Sigmoid colon (tissue), 7 donors: ENCODE results near the gene BGLAP. TPM values are rescaled to one million over a fixed set of nuclear protein-coding genes. Genes with fewer than 3 reads are reported as not detected.

ENCODE experiments used
- DNase-seq: peaks from one replicate; pipeline ENCODE4 v3.0.0-alpha.2; 2019
- H3K27ac ChIP-seq, 4 donors: fragments of 200-600 bp; sonication (generic); one replicate each; pipeline ENCODE4 v1.5.1; 2016 to 2019; ENCODE audit warnings: mild to moderate bottlenecking in 1 of 4
- H3K27me3 ChIP-seq, 3 donors: fragments of 200-600 bp; sonication (generic); one replicate each; pipeline ENCODE4 v1.5.1; 2019; ENCODE audit warnings: mild to moderate bottlenecking in 1 of 3
- H3K36me3 ChIP-seq, 4 donors: fragments of 200-600 bp; sonication (generic); one replicate each; pipeline ENCODE4 v1.5.1; 2016 to 2019
- H3K4me1 ChIP-seq, 4 donors: fragments of 200-600 bp; sonication (generic); one replicate each; pipeline ENCODE4 v1.5.1; 2017 to 2019
- H3K4me3 ChIP-seq, 4 donors: fragments of 200-600 bp; sonication (generic); one replicate each; pipeline ENCODE4 v1.5.1; 2017 to 2019; ENCODE audit warnings: mild to moderate bottlenecking in 2 of 4, moderate library complexity in 1 of 4
- H3K9me3 ChIP-seq, 4 donors: fragments of 200-600 bp in 3 of 4; sonication (generic) in 3 of 4; one replicate each; pipeline versions ENCODE4 v1.5.1 to v1.6.1; 2013 to 2019
- EP300 ChIP-seq, 4 donors: sonication (generic); formaldehyde crosslinking; IDR thresholded peaks; one replicate each; pipeline ENCODE4 v1.6.1; 2017; ENCODE audit warnings: antibody characterized with exemption in 4 of 4
- POLR2A ChIP-seq, 2 donors: fragments of 450-650 bp; IDR thresholded peaks; one replicate each; pipeline ENCODE4 v1.6.1; 2016; ENCODE audit warnings: antibody characterized with exemption in 2 of 2, mild to moderate bottlenecking in 2 of 2, moderate library complexity in 2 of 2
- POLR2AphosphoS5 ChIP-seq, 4 donors: sonication (generic); formaldehyde crosslinking; IDR thresholded peaks; one replicate each; pipeline ENCODE4 v1.6.1; 2017; ENCODE audit warnings: antibody characterized with exemption in 4 of 4
- WGBS, 2 donors: extraction: QIAGEN DNeasy Blood & Tissue Kit; methylation state at CpG; one replicate each; pipeline ENCODE4 v1.1.7; 2013; 5-methylcytosine and 5-hydroxymethylcytosine counted together
- intact Hi-C: fragments of 100-400 bp; cut with DNase I; formaldehyde crosslinking; loops from one replicate; pipeline ENCODE4 v1.15.1; 2023
- polyA plus RNA-seq, 3 donors: library from polyadenylated mRNA; stranded (reverse); fragments of 200-250 nt; gene quantifications; one replicate each; pipeline ENCODE4 v1.2.3, GENCODE V29; 2013
- total RNA-seq, 4 donors: library from RNA; depleted of rRNA; stranded (reverse); fragments of >200 nt; gene quantifications; one replicate each; pipeline ENCODE4 v1.1.0, GENCODE V29; 2016
- TF ChIP-seq, protein P1 (sequence below), 4 experiments: fragments of 450-650 bp in 3 of 4; fragments of 200-600 bp in 1 of 4; IDR thresholded peaks; one replicate each; pipeline ENCODE4 v1.5.1; 2016 to 2019; ENCODE audit warnings: antibody characterized with exemption in 4 of 4, mild to moderate bottlenecking in 3 of 4, moderate library complexity in 2 of 4
- donor health status: healthy with polysubstance abuse.
- donor health status: Bipolar disorder and iron deficiency.
- donor health status: healthy.

BGLAP gene
- total and polyA plus RNA-seq, 7 donors, result 1.0 to 15.9 (median 4.3) TPM; not detected in 2

DNA sequence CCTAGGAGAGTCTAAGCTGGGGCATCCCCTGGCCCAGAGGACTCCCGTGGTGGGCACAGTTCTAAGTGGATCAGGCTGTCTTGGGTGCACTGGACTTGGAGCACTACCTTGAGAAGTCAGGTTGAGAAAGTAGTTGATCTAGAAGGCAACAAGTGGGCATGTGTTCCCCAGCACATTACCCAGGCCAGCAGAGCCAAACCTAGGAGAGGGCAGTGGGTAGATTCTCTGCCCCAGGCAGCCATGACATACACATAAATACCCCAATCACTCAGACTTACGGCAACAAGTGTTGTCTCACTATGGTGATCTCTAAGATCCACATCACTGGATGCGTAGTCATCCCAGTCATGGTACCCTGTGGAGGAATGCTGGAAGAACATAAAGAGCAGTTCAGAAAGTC, 30.7 kb upstream of the BGLAP start:
- Histone ChIP-seq H3K27ac (no peak overlapping the region), H3K4me1 (peaks cover 0 to 22% (median 18%) of the 10 kb centered on the region in 4 donors), H3K9me3 (no peaks in the 10 kb centered on the region), H3K27me3 (no peaks in the 10 kb centered on the region), H3K36me3 (peaks cover 0 to 37% (median 18%) of the 10 kb centered on the region in 4 donors), H3K4me3 (no peak overlapping the region)
- TF ChIP-seq EP300 (IDR thresholded peaks at IDR 0.05), result no peak
- no peak for TF ChIP-seq POLR2A (IDR thresholded peaks at IDR 0.05)
- intact Hi-C loops, result loop anchor here (5.0 kb wide), 1 partner anchor 49 kb away; no protein-coding TSS in a partner anchor
- DNase-seq, result no peak
- 94 to 97% methylated on average over 3 of the region's 3 CpGs for WGBS, 2 donors

GRCh38 chr1:156212130-156212529, 29.9 kb upstream of the BGLAP start:
- H3K27ac ChIP-seq, result peak overlapping the region; percentile 85 to 95 (median 94)
- peaks cover 0 to 22% (median 18%) of the 10 kb centered on the region in 4 donors for H3K4me1 ChIP-seq
- no peaks in the 10 kb centered on the region for H3K27me3 ChIP-seq
- H3K9me3 ChIP-seq, result no peaks in the 10 kb centered on the region
- no peak for DNase-seq
- TF ChIP-seq POLR2A (IDR thresholded peaks at IDR 0.05), result no peak
- TF ChIP-seq, protein P1, sequence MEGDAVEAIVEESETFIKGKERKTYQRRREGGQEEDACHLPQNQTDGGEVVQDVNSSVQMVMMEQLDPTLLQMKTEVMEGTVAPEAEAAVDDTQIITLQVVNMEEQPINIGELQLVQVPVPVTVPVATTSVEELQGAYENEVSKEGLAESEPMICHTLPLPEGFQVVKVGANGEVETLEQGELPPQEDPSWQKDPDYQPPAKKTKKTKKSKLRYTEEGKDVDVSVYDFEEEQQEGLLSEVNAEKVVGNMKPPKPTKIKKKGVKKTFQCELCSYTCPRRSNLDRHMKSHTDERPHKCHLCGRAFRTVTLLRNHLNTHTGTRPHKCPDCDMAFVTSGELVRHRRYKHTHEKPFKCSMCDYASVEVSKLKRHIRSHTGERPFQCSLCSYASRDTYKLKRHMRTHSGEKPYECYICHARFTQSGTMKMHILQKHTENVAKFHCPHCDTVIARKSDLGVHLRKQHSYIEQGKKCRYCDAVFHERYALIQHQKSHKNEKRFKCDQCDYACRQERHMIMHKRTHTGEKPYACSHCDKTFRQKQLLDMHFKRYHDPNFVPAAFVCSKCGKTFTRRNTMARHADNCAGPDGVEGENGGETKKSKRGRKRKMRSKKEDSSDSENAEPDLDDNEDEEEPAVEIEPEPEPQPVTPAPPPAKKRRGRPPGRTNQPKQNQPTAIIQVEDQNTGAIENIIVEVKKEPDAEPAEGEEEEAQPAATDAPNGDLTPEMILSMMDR (IDR thresholded peaks at IDR 0.05), result no peak
- no peak for TF ChIP-seq POLR2AphosphoS5 (IDR thresholded peaks at IDR 0.05)
- TF ChIP-seq EP300 (IDR thresholded peaks at IDR 0.05), result no peak
- H3K4me3 ChIP-seq, result peak overlapping the region; percentile 53 to 69 (median 62)
- intact Hi-C loops, result loop anchor here (2.0 to 5.0 kb wide), 2 partner anchors 17 to 50 kb away; partner anchors contain the start of gene SLC25A44
- peaks cover 0 to 31% (median 18%) of the 10 kb centered on the region in 4 donors for H3K36me3 ChIP-seq
- WGBS, 2 donors, result 79 to 87% methylated on average over 9 of the region's 9 CpGs

- H3K27me3 ChIP-seq, result no peaks in the 10 kb centered on the region
- 0 to 1% methylated on average over 61 of the region's 61 CpGs for WGBS, 2 donors
- peaks cover 0 to 22% (median 18%) of the 10 kb centered on the region in 4 donors for H3K4me1 ChIP-seq
- DNase-seq, result peak; percentile 99
- peaks cover 0 to 26% (median 16%) of the 10 kb centered on the region in 4 donors for H3K36me3 ChIP-seq
- peak within 1 kb of the TSS; percentile 85 to 95 (median 94) for H3K27ac ChIP-seq
- no peaks in the 10 kb centered on the region for H3K9me3 ChIP-seq
- peak; percentile 71 to 90 (median 84) for TF ChIP-seq POLR2AphosphoS5 (IDR thresholded peaks at IDR 0.05)
- peak; percentile 27 to 61 for TF ChIP-seq POLR2A (IDR thresholded peaks at IDR 0.05)
- TF ChIP-seq, protein P1 (IDR thresholded peaks at IDR 0.05), result no peak
- TF ChIP-seq EP300 (IDR thresholded peaks at IDR 0.05), result no peak
- intact Hi-C loops, result loop anchor here (2.0 to 5.0 kb wide), 2 partner anchors 18 to 51 kb away; partner anchors contain the start of gene SLC25A44
- peak within 1 kb of the TSS; percentile 53 to 69 (median 62) for H3K4me3 ChIP-seq
Measured at GRCh38 chr1:156212833-156213643, 28.9 kb upstream of the BGLAP start, which contains the start of gene PMF1. PMF1 (plus strand) TSS chr1:156213007; CDS start chr1:156213016, 9 bp downstream.

DNA sequence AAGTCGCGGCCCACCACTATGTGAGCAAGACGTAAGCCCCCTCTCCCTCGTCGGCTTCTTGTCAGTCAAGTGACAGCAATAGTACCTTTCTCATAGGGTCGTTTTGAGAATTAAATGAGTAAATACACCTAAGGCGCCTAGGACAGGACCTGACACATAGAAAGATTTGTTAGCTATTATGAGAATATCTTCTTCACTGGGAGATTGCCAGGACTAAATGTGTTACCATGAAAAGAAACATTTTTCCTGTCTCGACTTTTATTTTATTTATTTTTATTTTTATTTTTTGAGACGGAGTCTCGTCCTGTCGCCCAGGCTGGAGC, 28.4 kb upstream of the BGLAP start:
- H3K27ac ChIP-seq, result peak overlapping the region; percentile 85 to 95 (median 94)
- H3K4me3 ChIP-seq, result peak overlapping the region; percentile 53 to 69 (median 62)
- no peaks in the 10 kb centered on the region for H3K9me3 ChIP-seq
- peaks cover 0 to 21% (median 13%) of the 10 kb centered on the region in 4 donors for H3K36me3 ChIP-seq
- intact Hi-C loops, result loop anchor here (2.0 to 5.0 kb wide), 2 partner anchors 19 to 51 kb away; partner anchors contain the start of gene SLC25A44
- no peak for TF ChIP-seq POLR2AphosphoS5 (IDR thresholded peaks at IDR 0.05)
- no peak for TF ChIP-seq EP300 (IDR thresholded peaks at IDR 0.05)
- no peak for TF ChIP-seq POLR2A (IDR thresholded peaks at IDR 0.05)
- TF ChIP-seq, protein P1 (IDR thresholded peaks at IDR 0.05), result no peak
- peaks cover 0 to 22% (median 19%) of the 10 kb centered on the region in 4 donors for H3K4me1 ChIP-seq
- WGBS, 2 donors, result 10 to 22% methylated on average over 11 of the region's 11 CpGs
- DNase-seq, result no peak
- H3K27me3 ChIP-seq, result no peaks in the 10 kb centered on the region
